WTC11 (cell line): ENCODE results near the gene RPS16. TPM values are rescaled to one million over a fixed set of nuclear protein-coding genes. Genes with fewer than 3 reads are reported as not detected.
A peak's percentile ranks its signal among the peaks of the same experiment; 100 is the strongest.

Experiments
- ATAC-seq: fragments of 200-7000 bp; cut with Tn5 transposase; 2 replicates; pipeline ENCODE4 v1.10.0; 2021; ENCODE audit warnings: mild to moderate bottlenecking, moderate library complexity
- CTCF ChIA-PET: fragments of 300-600 bp; sonication (Branson Sonifier 250); formaldehyde crosslinking; loops from one replicate; lab custom pipeline; 2021; ENCODE audit warnings: antibody characterized with exemption; lab: Charles Lee
- POLR2A ChIA-PET: fragments of 350-600 bp; sonication (Branson Sonifier 250); formaldehyde crosslinking; loops from one replicate; lab custom pipeline; 2021; ENCODE audit warnings: antibody characterized with exemption; lab: Charles Lee
- DNase-seq: peaks from one replicate; pipeline ENCODE4 v3.0.0; 2021; ENCODE audit warnings: low spot score
- H3K27ac Mint-ChIP-seq: 2 replicates; pipeline ENCODE4 v1.8.0; 2021; ENCODE audit warnings: mixed read lengths
- H3K27me3 Mint-ChIP-seq: 2 replicates; pipeline ENCODE4 v1.8.0; 2021; ENCODE audit warnings: low read depth, mild to moderate bottlenecking, moderate library complexity, mixed read lengths
- H3K36me3 Mint-ChIP-seq: 2 replicates; pipeline ENCODE4 v1.8.0; 2021; ENCODE audit warnings: mixed read lengths
- H3K4me1 Mint-ChIP-seq: 2 replicates; pipeline ENCODE4 v1.8.0; 2022; ENCODE audit warnings: mixed read lengths
- H3K4me3 Mint-ChIP-seq: 2 replicates; pipeline ENCODE4 v1.8.0; 2021; ENCODE audit warnings: mild to moderate bottlenecking, moderate library complexity, mixed read lengths
- H3K9me3 Mint-ChIP-seq: 2 replicates; pipeline ENCODE4 v1.8.0; 2021; ENCODE audit warnings: mixed read lengths
- CREM ChIP-seq: sonication (generic); formaldehyde crosslinking; IDR thresholded peaks from 2 replicates; pipeline ENCODE4 v1.8.1; 2022; ENCODE audit warnings: mild to moderate bottlenecking, missing genetic modification reagents, moderate library complexity
- CTCF ChIP-seq: fragments of 200-600 bp; IDR thresholded peaks from 2 replicates; pipeline ENCODE4 v1.8.0; 2022; ENCODE audit warnings: antibody characterized with exemption
- ESRRA ChIP-seq: sonication (generic); formaldehyde crosslinking; IDR thresholded peaks from 2 replicates; pipeline ENCODE4 v1.8.1; 2022; ENCODE audit warnings: mild to moderate bottlenecking, missing genetic modification reagents, borderline replicate concordance
- FOXP1 ChIP-seq: sonication (generic); formaldehyde crosslinking; IDR thresholded peaks from 2 replicates; pipeline ENCODE4 v1.8.0; 2022; ENCODE audit warnings: missing genetic modification reagents, mild to moderate bottlenecking, moderate library complexity, borderline replicate concordance
- GRHL2 ChIP-seq: fragments of 250-450 bp; sonication (Bioruptor Pico); IDR thresholded peaks from 2 replicates; pipeline ENCODE4 v1.8.0; 2022; ENCODE audit warnings: mild to moderate bottlenecking, moderate library complexity; ENCODE audit not compliant: insufficient replicate concordance, severe bottlenecking
- HMGXB4 ChIP-seq: sonication (generic); formaldehyde crosslinking; IDR thresholded peaks from 2 replicates; pipeline ENCODE4 v1.8.1; 2023; ENCODE audit warnings: mild to moderate bottlenecking, moderate library complexity, missing genetic modification reagents
- NR2C2 ChIP-seq: sonication (generic); formaldehyde crosslinking; IDR thresholded peaks from 2 replicates; pipeline ENCODE4 v1.8.0; 2022; ENCODE audit warnings: mild to moderate bottlenecking, missing genetic modification reagents
- OVOL2 ChIP-seq: fragments of 250-450 bp; sonication (Bioruptor Pico); IDR thresholded peaks from 2 replicates; pipeline ENCODE4 v1.9.0; 2021; ENCODE audit warnings: mild to moderate bottlenecking, borderline replicate concordance
- PREB ChIP-seq: sonication (generic); formaldehyde crosslinking; IDR thresholded peaks from 2 replicates; pipeline ENCODE4 v1.8.1; 2022; ENCODE audit warnings: mild to moderate bottlenecking, missing genetic modification reagents, moderate library complexity, borderline replicate concordance
- RORB ChIP-seq: fragments of 250-450 bp; sonication (Bioruptor Pico); IDR thresholded peaks from 2 replicates; pipeline ENCODE4 v1.9.0; 2021; ENCODE audit warnings: mild to moderate bottlenecking
- TCF7 ChIP-seq: sonication (generic); formaldehyde crosslinking; IDR thresholded peaks from 2 replicates; pipeline ENCODE4 v1.8.0; 2022; ENCODE audit warnings: mild to moderate bottlenecking, low read depth, missing genetic modification reagents, moderate library complexity
- TP53 ChIP-seq: sonication (generic); formaldehyde crosslinking; IDR thresholded peaks from 2 replicates; pipeline ENCODE4 v1.8.1; 2023; ENCODE audit warnings: mild to moderate bottlenecking, missing genetic modification reagents
- USF1 ChIP-seq: sonication (generic); formaldehyde crosslinking; IDR thresholded peaks from 2 replicates; pipeline ENCODE4 v1.8.0; 2022; ENCODE audit warnings: mild to moderate bottlenecking, missing genetic modification reagents
- ZNF138 ChIP-seq: sonication (generic); formaldehyde crosslinking; conservative IDR thresholded peaks from 2 replicates; pipeline ENCODE4 v1.8.1; 2022; ENCODE audit warnings: mild to moderate bottlenecking, moderate library complexity, missing genetic modification reagents
- ZNF671 ChIP-seq: fragments of 250-450 bp; sonication (Bioruptor Pico); IDR thresholded peaks from 2 replicates; pipeline ENCODE4 v1.8.0; 2021; ENCODE audit warnings: mild to moderate bottlenecking
- total RNA-seq: library from RNA; stranded (reverse); gene quantifications from 3 replicates; pipeline ENCODE4 v1.2.3, GENCODE V29; 2021
- TF ChIP-seq, protein P1 (sequence below): sonication (generic); formaldehyde crosslinking; IDR thresholded peaks from 2 replicates; pipeline ENCODE4 v1.8.0; 2022; ENCODE audit warnings: mild to moderate bottlenecking, missing genetic modification reagents
- TF ChIP-seq, protein P2 (sequence below): sonication (generic); formaldehyde crosslinking; IDR thresholded peaks from 2 replicates; pipeline ENCODE4 v1.8.0; 2022; ENCODE audit warnings: missing genetic modification reagents
- TF ChIP-seq, protein P3 (sequence below): fragments of 250-450 bp; sonication (Bioruptor Pico); IDR thresholded peaks from 2 replicates; pipeline ENCODE4 v1.8.0; 2021; ENCODE audit warnings: mild to moderate bottlenecking

The RPS16 gene
- total RNA-seq, 1 experiment from 2014 or later: 2,962 TPM

DNA sequence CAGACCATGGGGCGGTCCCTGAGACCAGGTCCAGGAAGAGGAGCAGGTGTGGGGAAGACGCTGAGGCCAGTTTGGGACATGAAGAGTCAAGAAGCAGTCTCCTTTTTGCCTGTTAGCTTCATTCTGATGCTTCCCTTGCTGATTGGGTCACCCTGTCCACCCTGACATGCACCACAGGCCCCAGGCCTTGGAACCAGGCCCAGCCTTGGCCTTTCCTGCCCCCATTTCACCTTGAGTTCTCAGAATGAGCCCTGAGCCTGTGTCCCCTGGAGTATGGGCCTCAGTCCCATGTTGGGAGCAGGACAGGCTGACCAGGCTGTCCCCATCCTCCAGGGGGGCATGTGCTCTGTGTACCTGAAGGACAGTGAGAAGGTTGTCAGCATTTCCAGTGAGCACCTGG is 40.0 kb upstream of the RPS16 start:
- CTCF ChIA-PET: interaction anchor here (0.6 to 3.9 kb wide), 10 partner anchors 22 to 78 kb away, joined by 3 to 66 read pairs (median 14); partner anchors contain the start of genes DLL3, EID2B, PLEKHG2 and RPS16
- TF ChIP-seq NR2C2 (CRISPR knock-in tag) (no peak), GRHL2 (no peak), ZNF671 (CRISPR knock-in tag) (no peak), TP53 (CRISPR knock-in tag) (no peak), ESRRA (CRISPR knock-in tag) (no peak), OVOL2 (CRISPR knock-in tag) (no peak), HMGXB4 (CRISPR knock-in tag) (no peak), USF1 (no peak)
- H3K4me3 Mint-ChIP-seq: no peak overlapping the region
- H3K27ac Mint-ChIP-seq: no peak overlapping the region
- H3K27me3 Mint-ChIP-seq: no peaks in the 10 kb centered on the region
- no peak for DNase-seq
- POLR2A ChIA-PET: interaction anchor here (0.6 kb wide), 1 partner anchor 357 kb away, joined by 3 read pairs; no protein-coding TSS in a partner anchor
- ATAC-seq: no peak
- peaks cover 33% of the 10 kb centered on the region for H3K36me3 Mint-ChIP-seq
- peaks cover 13% of the 10 kb centered on the region for H3K4me1 Mint-ChIP-seq
- H3K9me3 Mint-ChIP-seq: no peaks in the 10 kb centered on the region

- Mint-ChIP-seq H3K36me3 (peaks cover 47% of the 10 kb centered on the region), H3K4me3 (no peak overlapping the region)
Measured at GRCh38 chr19:39474139-39474620, 38.4 kb upstream of the RPS16 start.

DNA sequence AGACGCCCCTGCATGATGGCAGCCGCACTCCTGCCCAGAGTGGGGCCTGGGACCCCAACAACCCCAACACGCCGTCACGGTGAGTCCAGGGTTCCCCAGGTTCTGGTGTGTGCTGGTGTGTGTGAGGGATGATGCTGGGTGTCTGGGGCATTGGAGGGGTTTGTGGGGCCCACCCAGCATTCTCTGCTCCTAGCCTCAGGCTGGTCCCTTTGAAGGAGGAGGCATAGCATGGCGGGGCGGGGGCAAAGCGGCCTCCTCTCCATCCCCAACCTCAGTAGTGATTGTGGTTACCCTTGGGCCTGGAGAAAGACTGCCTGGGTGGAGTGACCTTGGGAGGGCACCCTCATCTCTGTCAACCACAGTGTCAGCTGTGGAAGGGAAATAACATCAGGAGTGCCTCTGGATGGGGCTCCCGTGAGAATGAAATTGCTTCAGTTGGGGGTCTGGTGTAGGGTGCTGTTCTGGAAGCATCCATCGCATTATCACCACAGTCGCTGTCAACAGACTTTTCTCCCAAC is 37.8 kb upstream of the RPS16 start:
- Mint-ChIP-seq H3K36me3 (peaks cover 53% of the 10 kb centered on the region), H3K4me1 (peaks cover 3% of the 10 kb centered on the region; the same call in 1 of the 2 replicates), H3K27me3 (no peaks in the 10 kb centered on the region), H3K4me3 (no peak overlapping the region), H3K9me3 (no peaks in the 10 kb centered on the region), H3K27ac (no peak overlapping the region)
- POLR2A ChIA-PET: interaction anchor here (0.8 to 1.6 kb wide), 3 partner anchors 25 to 59 kb away, joined by 3 to 5 read pairs (median 3); partner anchors contain the start of genes DLL3 and EID2B
- DNase-seq: no peak
- CTCF ChIA-PET: interaction anchor here (0.5 to 3.9 kb wide), 38 partner anchors 10 to 1715 kb away, joined by 3 to 66 read pairs (median 6); partner anchors contain the start of genes DLL3, EID2, EID2B and MED29
- ATAC-seq: no peak
- no peak for TF ChIP-seq PREB (CRISPR knock-in tag)
- TF ChIP-seq CREM (CRISPR knock-in tag): no peak
- TF ChIP-seq, protein P1, sequence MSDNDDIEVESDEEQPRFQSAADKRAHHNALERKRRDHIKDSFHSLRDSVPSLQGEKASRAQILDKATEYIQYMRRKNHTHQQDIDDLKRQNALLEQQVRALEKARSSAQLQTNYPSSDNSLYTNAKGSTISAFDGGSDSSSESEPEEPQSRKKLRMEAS (CRISPR knock-in tag): no peak
- TF ChIP-seq, protein P2, sequence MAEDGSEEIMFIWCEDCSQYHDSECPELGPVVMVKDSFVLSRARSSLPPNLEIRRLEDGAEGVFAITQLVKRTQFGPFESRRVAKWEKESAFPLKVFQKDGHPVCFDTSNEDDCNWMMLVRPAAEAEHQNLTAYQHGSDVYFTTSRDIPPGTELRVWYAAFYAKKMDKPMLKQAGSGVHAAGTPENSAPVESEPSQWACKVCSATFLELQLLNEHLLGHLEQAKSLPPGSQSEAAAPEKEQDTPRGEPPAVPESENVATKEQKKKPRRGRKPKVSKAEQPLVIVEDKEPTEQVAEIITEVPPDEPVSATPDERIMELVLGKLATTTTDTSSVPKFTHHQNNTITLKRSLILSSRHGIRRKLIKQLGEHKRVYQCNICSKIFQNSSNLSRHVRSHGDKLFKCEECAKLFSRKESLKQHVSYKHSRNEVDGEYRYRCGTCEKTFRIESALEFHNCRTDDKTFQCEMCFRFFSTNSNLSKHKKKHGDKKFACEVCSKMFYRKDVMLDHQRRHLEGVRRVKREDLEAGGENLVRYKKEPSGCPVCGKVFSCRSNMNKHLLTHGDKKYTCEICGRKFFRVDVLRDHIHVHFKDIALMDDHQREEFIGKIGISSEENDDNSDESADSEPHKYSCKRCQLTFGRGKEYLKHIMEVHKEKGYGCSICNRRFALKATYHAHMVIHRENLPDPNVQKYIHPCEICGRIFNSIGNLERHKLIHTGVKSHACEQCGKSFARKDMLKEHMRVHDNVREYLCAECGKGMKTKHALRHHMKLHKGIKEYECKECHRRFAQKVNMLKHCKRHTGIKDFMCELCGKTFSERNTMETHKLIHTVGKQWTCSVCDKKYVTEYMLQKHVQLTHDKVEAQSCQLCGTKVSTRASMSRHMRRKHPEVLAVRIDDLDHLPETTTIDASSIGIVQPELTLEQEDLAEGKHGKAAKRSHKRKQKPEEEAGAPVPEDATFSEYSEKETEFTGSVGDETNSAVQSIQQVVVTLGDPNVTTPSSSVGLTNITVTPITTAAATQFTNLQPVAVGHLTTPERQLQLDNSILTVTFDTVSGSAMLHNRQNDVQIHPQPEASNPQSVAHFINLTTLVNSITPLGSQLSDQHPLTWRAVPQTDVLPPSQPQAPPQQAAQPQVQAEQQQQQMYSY (CRISPR knock-in tag): no peak
- TF ChIP-seq RORB (CRISPR knock-in tag): no peak
- TF ChIP-seq, protein P3, sequence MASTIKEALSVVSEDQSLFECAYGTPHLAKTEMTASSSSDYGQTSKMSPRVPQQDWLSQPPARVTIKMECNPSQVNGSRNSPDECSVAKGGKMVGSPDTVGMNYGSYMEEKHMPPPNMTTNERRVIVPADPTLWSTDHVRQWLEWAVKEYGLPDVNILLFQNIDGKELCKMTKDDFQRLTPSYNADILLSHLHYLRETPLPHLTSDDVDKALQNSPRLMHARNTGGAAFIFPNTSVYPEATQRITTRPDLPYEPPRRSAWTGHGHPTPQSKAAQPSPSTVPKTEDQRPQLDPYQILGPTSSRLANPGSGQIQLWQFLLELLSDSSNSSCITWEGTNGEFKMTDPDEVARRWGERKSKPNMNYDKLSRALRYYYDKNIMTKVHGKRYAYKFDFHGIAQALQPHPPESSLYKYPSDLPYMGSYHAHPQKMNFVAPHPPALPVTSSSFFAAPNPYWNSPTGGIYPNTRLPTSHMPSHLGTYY: no peak
- no peak for TF ChIP-seq ESRRA (CRISPR knock-in tag)

More at GRCh38 chr19:39474139-39474620, 38.4 kb upstream of the RPS16 start:
- peak overlapping the region; percentile 56; the same call in 1 of the 2 replicates for H3K27ac Mint-ChIP-seq
- POLR2A ChIA-PET: interaction anchor here (0.6 to 1.6 kb wide), 5 partner anchors 24 to 58 kb away, joined by 3 to 5 read pairs (median 3); partner anchors contain the start of genes DLL3 and EID2B
- peaks cover 3% of the 10 kb centered on the region; the same call in 1 of the 2 replicates for H3K4me1 Mint-ChIP-seq
- H3K27me3 Mint-ChIP-seq: no peaks in the 10 kb centered on the region
- CTCF ChIA-PET: interaction anchor here (0.5 to 3.9 kb wide), 46 partner anchors 8 to 1714 kb away, joined by 3 to 66 read pairs (median 6); partner anchors contain the start of genes DLL3, EID2, EID2B and MED29
- ATAC-seq: peak; percentile 90
- H3K9me3 Mint-ChIP-seq: no peaks in the 10 kb centered on the region
- peak; percentile 90 for DNase-seq
- TF ChIP-seq GRHL2 (no peak), CTCF (peak; percentile 93), FOXP1 (CRISPR knock-in tag) (0 out of 2 replicates have a peak, but pooled peaks have one; percentile 39), TCF7 (no peak), ZNF138 (CRISPR knock-in tag) (no peak)
